A549 (cell line): ENCODE data around the gene LGALS1. TPM values are rescaled to one million over a fixed set of nuclear protein-coding genes. Genes with fewer than 3 reads are reported as not detected.

Source experiments
- ATAC-seq, 2 experiments: fragments of 200-7000 bp in 1 of 2; fragments of >200 bp in 1 of 2; cut with Nextera tagmentation in 1 of 2; cut with Tn5 transposase in 1 of 2; 3 replicates each; pipeline versions ENCODE4 v1.8.0 to v1.9.1; 2018 to 2020; ENCODE audit warnings: mild to moderate bottlenecking in 1 of 2, moderate library complexity in 1 of 2
- CTCF ChIA-PET: fragments of 300-600 bp; sonication (Branson Sonifier 250); formaldehyde crosslinking; extraction: SDS; loops from one replicate; lab custom pipeline; 2021; ENCODE audit warnings: antibody characterized with exemption, inconsistent platforms; lab: Yijun Ruan, JAX
- POLR2A ChIA-PET: fragments of 350-600 bp; formaldehyde crosslinking; extraction: SDS; loops from one replicate; lab custom pipeline; 2021; ENCODE audit warnings: antibody characterized with exemption, inconsistent platforms; lab: Yijun Ruan, JAX
- DNase-seq, 2 experiments: peaks; one replicate each; pipeline versions ENCODE4 v3.0.0 to v3.0.0-alpha.2; 2011 to 2016; ENCODE audit warnings: low read depth in 1 of 2, low spot score in 1 of 2
- FAIRE-seq: peaks from 2 replicates; lab custom pipeline; 2011; peaks lifted over from hg19 to GRCh38; lab: Jason Lieb, UNC
- H3K27ac ChIP-seq, 2 experiments: fragments of >200 bp; sonication (Bioruptor Twin); formaldehyde crosslinking; 3 replicates each; pipeline ENCODE4 v1.5.1; 2016 to 2017
- H3K4me1 ChIP-seq: fragments of >200 bp; sonication (Bioruptor Twin); formaldehyde crosslinking; 3 replicates; pipeline ENCODE4 v1.6.1; 2016
- H3K4me2 ChIP-seq: fragments of >200 bp; sonication (Bioruptor Twin); formaldehyde crosslinking; 3 replicates; pipeline ENCODE4 v1.6.1; 2016
- H3K4me3 ChIP-seq: fragments of >200 bp; sonication (Bioruptor Twin); formaldehyde crosslinking; 3 replicates; pipeline ENCODE4 v1.5.1; 2016
- H3K9me3 ChIP-seq: fragments of >200 bp; sonication (Bioruptor Twin); formaldehyde crosslinking; 3 replicates; pipeline ENCODE4 v1.6.1; 2016
- BCL3 ChIP-seq: fragments of >200 bp; sonication (Bioruptor Twin); formaldehyde crosslinking; IDR thresholded peaks from 3 replicates; pipeline ENCODE4 v1.6.1; 2016
- BHLHE40 ChIP-seq: IDR thresholded peaks from 2 replicates; pipeline ENCODE4 v1.6.1; 2012; ENCODE audit warnings: low read depth, low read length, inconsistent platforms
- EP300 ChIP-seq, 2 experiments: fragments of >200 bp; sonication (Bioruptor Twin); formaldehyde crosslinking; IDR thresholded peaks; 2 replicates in 1 of 2; 3 replicates in 1 of 2; pipeline ENCODE4 v1.6.1; 2016 to 2017
- HDAC2 ChIP-seq: fragments of 200-600 bp; sonication (generic); IDR thresholded peaks from 2 replicates; pipeline ENCODE4 v1.6.1; 2016
- HEYL ChIP-seq: fragments of 250-450 bp; sonication (Bioruptor Pico); IDR thresholded peaks from 2 replicates; pipeline ENCODE4 v1.8.0; 2021; ENCODE audit warnings: mild to moderate bottlenecking, moderate library complexity
- MAZ ChIP-seq: fragments of 150-350 bp; IDR thresholded peaks from 2 replicates; pipeline ENCODE4 v1.6.1; 2014; ENCODE audit warnings: antibody characterized with exemption, low read depth, low read length, borderline replicate concordance
- NPAS2 ChIP-seq: fragments of 250-450 bp; sonication (Bioruptor Pico); IDR thresholded peaks from 2 replicates; pipeline ENCODE4 v1.8.0; 2022; ENCODE audit warnings: mild to moderate bottlenecking, moderate library complexity, borderline replicate concordance
- NR3C1 ChIP-seq: fragments of >200 bp; sonication (Bioruptor Twin); formaldehyde crosslinking; IDR thresholded peaks from 3 replicates; pipeline ENCODE4 v1.6.1; 2017
- PBX3 ChIP-seq: IDR thresholded peaks from 2 replicates; pipeline ENCODE4 v1.6.1; 2012
- RARB ChIP-seq: fragments of 250-450 bp; sonication (Bioruptor Pico); IDR thresholded peaks from 2 replicates; pipeline ENCODE4 v1.8.0; 2021; ENCODE audit warnings: mild to moderate bottlenecking, moderate library complexity
- RFX5 ChIP-seq: fragments of 450-650 bp; IDR thresholded peaks from 2 replicates; pipeline ENCODE4 v1.7.1; 2014; ENCODE audit warnings: antibody characterized with exemption, mild to moderate bottlenecking, moderate library complexity
- TP53 ChIP-seq: fragments of 250-450 bp; sonication (Bioruptor Pico); IDR thresholded peaks from 2 replicates; pipeline ENCODE4 v1.5.0; 2021; ENCODE audit warnings: mild to moderate bottlenecking, moderate library complexity
- WGBS: methylation state at CpG from one replicate; pipeline ENCODE4 v1.1.6; 2017; ENCODE audit errors: missing lambda C conversion rate; 5-methylcytosine and 5-hydroxymethylcytosine counted together
- polyA plus RNA-seq, 4 experiments: library from polyadenylated mRNA; depleted of rRNA in 3 of 4; stranded (reverse); fragments of >200 nt; fragmentation: RNase III in 1 of 4; extraction: RNeasy Plus Mini Kit Qiagen cat#74134 plus additional on column Dnase treatment in 1 of 4; gene quantifications; 2 replicates in 3 of 4; 3 replicates in 1 of 4; pipeline ENCODE4 v1.2.3, GENCODE V29; 2011 to 2017
- TF ChIP-seq, protein P1 (sequence below): fragments of 250-450 bp; sonication (Bioruptor Pico); IDR thresholded peaks from 2 replicates; pipeline ENCODE4 v1.5.0; 2020; ENCODE audit warnings: low read depth, mild to moderate bottlenecking, moderate library complexity
- TF ChIP-seq, protein P2 (sequence below): fragments of 250-450 bp; sonication (Bioruptor Pico); IDR thresholded peaks from 2 replicates; pipeline ENCODE4 v1.5.0; 2021; ENCODE audit warnings: mild to moderate bottlenecking, moderate library complexity, borderline replicate concordance
- TF ChIP-seq, protein P3 (sequence below): IDR thresholded peaks from 2 replicates; pipeline ENCODE4 v1.6.1; 2012
- TF ChIP-seq, protein P4 (sequence below): fragments of >200 bp; sonication (Bioruptor Twin); formaldehyde crosslinking; IDR thresholded peaks from 3 replicates; pipeline ENCODE4 v1.5.1; 2016

Gene LGALS1
- polyA plus RNA-seq, 2 of the 4 experiments (the other 2 are of a cell fraction), result 584 to 1,477 TPM

GRCh38 chr22:37657590-37658132 lies 17.8 kb upstream of the LGALS1 start:
- ATAC-seq, result peak; percentile 27 to 45; a peak in 3 of 6 replicates

More at GRCh38 chr22:37657590-37658132, 17.8 kb upstream of the LGALS1 start:
- 8% methylated on average over 6 of the region's 6 CpGs for WGBS
- ChIA-PET CTCF (interaction anchor here (0.8 to 8.3 kb wide), 10 partner anchors 9 to 50 kb away, joined by 3 to 67 read pairs (median 4); partner anchors contain the start of genes GGA1, SH3BP1 and TRIOBP), POLR2A (interaction anchor here (0.8 to 2.6 kb wide), 12 partner anchors 14 to 149 kb away, joined by 3 to 31 read pairs (median 5); partner anchors contain the start of genes GCAT, LGALS1 and NOL12)
- Histone ChIP-seq H3K4me2 (peak overlapping the region; percentile 88), H3K9me3 (no peaks in the 10 kb centered on the region), H3K27ac (peak overlapping the region; percentile 66 to 80), H3K4me3 (peak overlapping the region; percentile 50), H3K4me1 (peaks cover 15% of the 10 kb centered on the region)
- DNase-seq (no peak), FAIRE-seq (no peak)
- TF ChIP-seq HDAC2 (no peak), RFX5 (no peak), NPAS2 (CRISPR knock-in tag) (no peak), EP300 (IDR thresholded peaks at IDR 0.05) (no peak), NR3C1 (no peak), MAZ (no peak), PBX3 (no peak), TP53 (CRISPR knock-in tag) (no peak), BCL3 (no peak), HEYL (no peak), BHLHE40 (no peak), RARB (no peak)
- TF ChIP-seq, protein P1, sequence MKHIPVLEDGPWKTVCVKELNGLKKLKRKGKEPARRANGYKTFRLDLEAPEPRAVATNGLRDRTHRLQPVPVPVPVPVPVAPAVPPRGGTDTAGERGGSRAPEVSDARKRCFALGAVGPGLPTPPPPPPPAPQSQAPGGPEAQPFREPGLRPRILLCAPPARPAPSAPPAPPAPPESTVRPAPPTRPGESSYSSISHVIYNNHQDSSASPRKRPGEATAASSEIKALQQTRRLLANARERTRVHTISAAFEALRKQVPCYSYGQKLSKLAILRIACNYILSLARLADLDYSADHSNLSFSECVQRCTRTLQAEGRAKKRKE (CRISPR knock-in tag), result no peak
- TF ChIP-seq, protein P2, sequence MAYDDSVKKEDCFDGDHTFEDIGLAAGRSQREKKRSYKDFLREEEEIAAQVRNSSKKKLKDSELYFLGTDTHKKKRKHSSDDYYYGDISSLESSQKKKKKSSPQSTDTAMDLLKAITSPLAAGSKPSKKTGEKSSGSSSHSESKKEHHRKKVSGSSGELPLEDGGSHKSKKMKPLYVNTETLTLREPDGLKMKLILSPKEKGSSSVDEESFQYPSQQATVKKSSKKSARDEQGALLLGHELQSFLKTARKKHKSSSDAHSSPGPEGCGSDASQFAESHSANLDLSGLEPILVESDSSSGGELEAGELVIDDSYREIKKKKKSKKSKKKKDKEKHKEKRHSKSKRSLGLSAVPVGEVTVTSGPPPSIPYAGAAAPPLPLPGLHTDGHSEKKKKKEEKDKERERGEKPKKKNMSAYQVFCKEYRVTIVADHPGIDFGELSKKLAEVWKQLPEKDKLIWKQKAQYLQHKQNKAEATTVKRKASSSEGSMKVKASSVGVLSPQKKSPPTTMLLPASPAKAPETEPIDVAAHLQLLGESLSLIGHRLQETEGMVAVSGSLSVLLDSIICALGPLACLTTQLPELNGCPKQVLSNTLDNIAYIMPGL (CRISPR knock-in tag), result no peak
- TF ChIP-seq, protein P3, sequence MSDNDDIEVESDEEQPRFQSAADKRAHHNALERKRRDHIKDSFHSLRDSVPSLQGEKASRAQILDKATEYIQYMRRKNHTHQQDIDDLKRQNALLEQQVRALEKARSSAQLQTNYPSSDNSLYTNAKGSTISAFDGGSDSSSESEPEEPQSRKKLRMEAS, result no peak
- TF ChIP-seq, protein P4, sequence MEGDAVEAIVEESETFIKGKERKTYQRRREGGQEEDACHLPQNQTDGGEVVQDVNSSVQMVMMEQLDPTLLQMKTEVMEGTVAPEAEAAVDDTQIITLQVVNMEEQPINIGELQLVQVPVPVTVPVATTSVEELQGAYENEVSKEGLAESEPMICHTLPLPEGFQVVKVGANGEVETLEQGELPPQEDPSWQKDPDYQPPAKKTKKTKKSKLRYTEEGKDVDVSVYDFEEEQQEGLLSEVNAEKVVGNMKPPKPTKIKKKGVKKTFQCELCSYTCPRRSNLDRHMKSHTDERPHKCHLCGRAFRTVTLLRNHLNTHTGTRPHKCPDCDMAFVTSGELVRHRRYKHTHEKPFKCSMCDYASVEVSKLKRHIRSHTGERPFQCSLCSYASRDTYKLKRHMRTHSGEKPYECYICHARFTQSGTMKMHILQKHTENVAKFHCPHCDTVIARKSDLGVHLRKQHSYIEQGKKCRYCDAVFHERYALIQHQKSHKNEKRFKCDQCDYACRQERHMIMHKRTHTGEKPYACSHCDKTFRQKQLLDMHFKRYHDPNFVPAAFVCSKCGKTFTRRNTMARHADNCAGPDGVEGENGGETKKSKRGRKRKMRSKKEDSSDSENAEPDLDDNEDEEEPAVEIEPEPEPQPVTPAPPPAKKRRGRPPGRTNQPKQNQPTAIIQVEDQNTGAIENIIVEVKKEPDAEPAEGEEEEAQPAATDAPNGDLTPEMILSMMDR, result no peak
